GM12878 (cell line): ENCODE results near the gene C21orf91. TPM values are rescaled to one million over a fixed set of nuclear protein-coding genes. Genes with fewer than 3 reads are reported as not detected.

Experiments
- ATAC-seq: fragments of 200-7000 bp; cut with Tn5 transposase; 3 replicates; pipeline ENCODE4 v1.9.1; 2020; ENCODE audit warnings: mild to moderate bottlenecking, moderate library complexity
- BruUV-seq: library from RNA; stranded (reverse); fragments of 400-500 nt; replicated peaks from 2 replicates; lab custom pipeline; 2021; lab: Mats Ljungman, UMichigan
- CTCF ChIA-PET: fragments of 300-600 bp; sonication (Branson Sonifier 250); formaldehyde crosslinking; extraction: SDS; loops from one replicate; lab custom pipeline; 2021; ENCODE audit warnings: inconsistent platforms; lab: Yijun Ruan, JAX
- POLR2A ChIA-PET: fragments of 350-600 bp; formaldehyde crosslinking; extraction: SDS; loops from one replicate; lab custom pipeline; 2021; ENCODE audit warnings: inconsistent platforms; lab: Charles Lee
- RAD21 ChIA-PET: fragments of 300-600 bp; sonication (Branson Sonifier 250); formaldehyde crosslinking; loops from one replicate; lab custom pipeline; 2023; ENCODE audit warnings: antibody characterized with exemption; ENCODE audit not compliant: unreplicated experiment; lab: Charles Lee
- SMC1A ChIA-PET: fragments of 300-600 bp; sonication (Branson Sonifier 250); formaldehyde crosslinking; loops from one replicate; lab custom pipeline; 2023; ENCODE audit not compliant: unreplicated experiment, uncharacterized antibody; lab: Charles Lee
- DNase-seq: peaks from one replicate; pipeline ENCODE4 v3.0.0-alpha.2; 2011; ENCODE audit warnings: low read depth, low spot score
- FAIRE-seq: peaks from 3 replicates; lab custom pipeline; 2011; peaks lifted over from hg19 to GRCh38; lab: Jason Lieb, UNC
- H2AFZ ChIP-seq: 2 replicates; pipeline ENCODE4 v1.6.0; 2011; ENCODE audit warnings: low read depth, low read length, control low read depth; ENCODE audit not compliant: control insufficient read depth
- H3K27ac ChIP-seq: 2 replicates; pipeline ENCODE4 v1.5.1; 2011; ENCODE audit warnings: control low read depth; ENCODE audit not compliant: control insufficient read depth, insufficient read depth
- H3K27me3 ChIP-seq, 2 experiments: replicated peaks in 1 of 2; 2 replicates each; pipeline versions ENCODE4 v1.6.0 to v1.6.1; 2011; ENCODE audit warnings: low read length in 1 of 2; ENCODE audit not compliant: control insufficient read depth in 2 of 2, insufficient read depth in 2 of 2
- H3K36me3 ChIP-seq, 2 experiments: 2 replicates each; pipeline ENCODE4 v1.5.1; 2011; ENCODE audit warnings: low read length in 1 of 2; ENCODE audit not compliant: control insufficient read depth in 2 of 2, insufficient read depth in 2 of 2
- H3K4me1 ChIP-seq: 2 replicates; pipeline ENCODE4 v1.6.1; 2011; ENCODE audit warnings: mild to moderate bottlenecking, low read length, moderate library complexity, mixed read lengths; ENCODE audit not compliant: control insufficient read depth, insufficient read depth
- H3K4me2 ChIP-seq: 2 replicates; pipeline ENCODE4 v1.6.0; 2011; ENCODE audit warnings: control low read depth; ENCODE audit not compliant: control insufficient read depth, insufficient read depth
- H3K4me3 ChIP-seq: fragments of 200-600 bp; sonication (generic); 2 replicates; pipeline ENCODE4 v1.5.1; 2016
- H3K79me2 ChIP-seq: 2 replicates; pipeline ENCODE4 v1.6.0; 2011; ENCODE audit warnings: low read length; ENCODE audit not compliant: control insufficient read depth, insufficient read depth
- H3K9ac ChIP-seq: 2 replicates; pipeline ENCODE4 v1.8.0; 2011; ENCODE audit warnings: low read length, control low read depth, mixed read lengths; ENCODE audit not compliant: control insufficient read depth, insufficient read depth
- H3K9me3 ChIP-seq: replicated peaks from 3 replicates; pipeline ENCODE4 v1.5.1; 2011; ENCODE audit warnings: mild to moderate bottlenecking, low read length; ENCODE audit not compliant: control insufficient read depth, insufficient read depth
- H4K20me1 ChIP-seq: 2 replicates; pipeline ENCODE4 v1.6.0; 2011; ENCODE audit not compliant: control insufficient read depth, insufficient read depth
- ATF7 ChIP-seq: fragments of 450-650 bp; IDR thresholded peaks from 2 replicates; pipeline ENCODE4 v1.6.1; 2016; ENCODE audit warnings: low read depth, mild to moderate bottlenecking
- CBFB ChIP-seq: IDR thresholded peaks from 2 replicates; pipeline ENCODE4 v1.6.1; 2016; ENCODE audit warnings: antibody characterized with exemption, low read depth
- CEBPB ChIP-seq, 2 experiments: fragments of 150-350 bp in 1 of 2; IDR thresholded peaks; 2 replicates each; pipeline ENCODE4 v1.6.1; 2012 to 2014; ENCODE audit warnings: low read depth in 2 of 2, low read length in 2 of 2, borderline replicate concordance in 1 of 2, inconsistent platforms in 1 of 2
- EP300 ChIP-seq, 2 experiments: fragments of 150-350 bp in 1 of 2; IDR thresholded peaks; 2 replicates each; pipeline ENCODE4 v1.6.1; 2011 to 2012; ENCODE audit warnings: low read depth in 2 of 2, low read length in 2 of 2, borderline replicate concordance in 1 of 2, improper control_type of control experiment in 1 of 2, inconsistent platforms in 1 of 2; ENCODE audit not compliant: control insufficient read depth in 1 of 2
- ETV6 ChIP-seq, 2 experiments: fragments of 450-650 bp in 1 of 2; IDR thresholded peaks in 1 of 2; conservative IDR thresholded peaks in 1 of 2; 2 replicates each; pipeline ENCODE4 v1.6.1; 2014; ENCODE audit warnings: antibody characterized with exemption in 1 of 2, borderline replicate concordance in 1 of 2, low read depth in 1 of 2, mild to moderate bottlenecking in 1 of 2, moderate library complexity in 1 of 2
- LARP7 ChIP-seq: fragments of 450-650 bp; IDR thresholded peaks from 2 replicates; pipeline ENCODE4 v1.6.1; 2017; ENCODE audit warnings: mild to moderate bottlenecking
- NBN ChIP-seq: fragments of 450-650 bp; IDR thresholded peaks from 2 replicates; pipeline ENCODE4 v1.6.1; 2016
- NR2C2 ChIP-seq: IDR thresholded peaks from 2 replicates; pipeline ENCODE4 v1.6.1; 2011; ENCODE audit warnings: borderline replicate concordance, low read depth; ENCODE audit not compliant: control insufficient read depth, insufficient read length
- RB1 ChIP-seq: fragments of 450-650 bp; formaldehyde crosslinking; IDR thresholded peaks from 2 replicates; pipeline ENCODE4 v1.6.1; 2017; ENCODE audit warnings: mild to moderate bottlenecking, borderline replicate concordance
- RUNX3 ChIP-seq: IDR thresholded peaks from 2 replicates; pipeline ENCODE4 v1.6.1; 2012; ENCODE audit warnings: low read length, inconsistent platforms
- TARDBP ChIP-seq: IDR thresholded peaks from 2 replicates; pipeline ENCODE4 v1.6.1; 2016; ENCODE audit warnings: borderline replicate concordance
- WGBS: methylation state at CpG from one replicate; pipeline ENCODE4 v1.1.6; 2016; ENCODE audit warnings: low lambda C conversion rate; ENCODE audit not compliant: insufficient replicate concordance, insufficient coverage; ENCODE audit errors: missing lambda C conversion rate; 5-methylcytosine and 5-hydroxymethylcytosine counted together
- in situ Hi-C: fragments of 300-500 bp; cut with MboI; formaldehyde crosslinking; loops from 9 replicates; pipeline ENCODE4 v1.14.3; 2018; ENCODE audit warnings: mixed read lengths
- intact Hi-C: fragments of 100-400 bp; cut with micrococcal nuclease; formaldehyde crosslinking; loops from one replicate; pipeline ENCODE4 v1.14.2; 2022; ENCODE audit not compliant: unreplicated experiment
- polyA plus RNA-seq, 11 experiments: library from polyadenylated mRNA; depleted of rRNA in 4 of 11; unstranded in 6 of 11; stranded (reverse) in 5 of 11; fragments of >200 nt; fragmentation: Nextera tagmentation in 4 of 11; fragmentation: Illumina TruSeq in 1 of 11; extraction: Ambion mirVana in 4 of 11; extraction: Trizol in 1 of 11; gene quantifications; 1 replicate in 1 of 11; 2 replicates in 10 of 11; pipeline versions ENCODE4 v1.2.1 to v1.2.3, GENCODE V29; 2011 to 2016; ENCODE audit warnings: inconsistent platforms in 2 of 11, missing spikeins in 2 of 11, low read depth in 1 of 11
- total RNA-seq, 4 experiments: library from RNA; depleted of rRNA in 3 of 4; stranded (reverse); fragments of >200 nt in 3 of 4; fragmentation: Illumina TruSeq in 1 of 4; extraction: Trizol in 1 of 4; gene quantifications; 2 replicates each; pipeline versions ENCODE4 v1.2.1 to v1.2.3, GENCODE V29; 2013 to 2021
- TF ChIP-seq, protein P1 (sequence below): IDR thresholded peaks from 2 replicates; pipeline ENCODE4 v1.6.1; 2012; ENCODE audit warnings: low read depth, low read length, improper control_type of control experiment
- TF ChIP-seq, protein P2 (sequence below): fragments of 450-650 bp; IDR thresholded peaks from 2 replicates; pipeline ENCODE4 v1.6.1; 2017; ENCODE audit warnings: low read depth, mild to moderate bottlenecking, moderate library complexity
- TF ChIP-seq, protein P3 (sequence below): fragments of 450-650 bp; IDR thresholded peaks from 2 replicates; pipeline ENCODE4 v1.6.1; 2017; ENCODE audit warnings: borderline replicate concordance
- TF ChIP-seq, protein P4 (sequence below): fragments of 450-650 bp; IDR thresholded peaks from 2 replicates; pipeline ENCODE4 v1.6.1; 2016; ENCODE audit warnings: mild to moderate bottlenecking
- TF ChIP-seq, protein P5 (sequence below): IDR thresholded peaks from 2 replicates; pipeline ENCODE4 v1.6.1; 2012; ENCODE audit warnings: low read depth, low read length, improper control_type of control experiment

The C21orf91 gene
- total and polyA plus RNA-seq, 10 of the 15 experiments (the other 5 are each of a cell fraction or from before 2014, with no cell fraction given) = 9.3 to 40.3 (median 29.8) TPM

DNA sequence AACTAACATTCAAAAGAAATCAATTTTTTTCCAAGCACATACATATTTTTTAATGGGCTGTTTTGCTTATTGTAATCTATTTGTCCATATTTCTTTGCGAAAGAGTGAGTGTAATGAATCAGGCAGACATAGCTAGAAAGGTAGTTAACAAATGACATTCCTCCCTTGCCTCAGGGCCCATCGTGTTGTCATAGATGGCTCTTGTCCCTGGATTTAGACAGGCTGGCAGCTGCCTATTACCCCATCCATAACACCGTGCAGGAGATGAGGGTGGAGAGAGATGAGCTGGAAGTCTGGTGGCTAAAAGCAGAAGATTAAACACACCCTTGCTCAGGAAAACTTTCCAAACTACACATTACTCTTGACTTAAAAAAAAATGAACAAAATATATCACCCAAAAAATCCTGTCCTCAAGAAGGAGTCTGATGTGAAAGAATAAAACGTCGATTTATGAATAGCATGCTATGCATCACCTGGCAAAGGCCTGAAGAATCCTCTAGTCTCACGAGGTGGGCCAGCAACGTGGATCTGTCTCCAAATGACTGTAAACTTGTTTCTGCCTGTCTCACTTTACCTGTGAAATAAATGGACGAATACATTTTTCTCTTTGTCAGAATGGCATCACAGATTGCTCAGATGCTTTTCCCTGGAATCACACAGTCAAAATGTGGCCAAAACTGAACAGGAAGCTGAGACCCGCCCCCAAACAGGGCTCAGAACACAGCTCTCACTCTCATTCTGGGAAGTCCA is 55.7 kb downstream of the C21orf91 start:
- no peak for ATAC-seq
- H4K20me1 ChIP-seq = no peaks in the 10 kb centered on the region
- intact Hi-C loops = no loop called here
- H3K9ac ChIP-seq = no peak overlapping the region
- H2AFZ ChIP-seq = no peak overlapping the region
- H3K36me3 ChIP-seq = no peaks in the 10 kb centered on the region
- in situ Hi-C loops = no loop called here
- H3K4me3 ChIP-seq = no peak overlapping the region
- no peak overlapping the region for H3K27ac ChIP-seq
- BruUV-seq = no TSS peak
- ChIA-PET CTCF (interaction anchor here (1.2 kb wide), 1 partner anchor 13 kb away, joined by 3 read pairs; no protein-coding TSS in a partner anchor), RAD21 (no interaction called here), SMC1A (no interaction called here), POLR2A (no interaction called here)
- no peaks in the 10 kb centered on the region; the same call in 2 of the 3 replicates for H3K9me3 ChIP-seq
- H3K79me2 ChIP-seq = no peaks in the 10 kb centered on the region
- no peak for DNase-seq
- no peaks in the 10 kb centered on the region for H3K27me3 ChIP-seq
- WGBS = 46% methylated on average over 9 of the region's 9 CpGs
- no peak for FAIRE-seq
- H3K4me1 ChIP-seq = no peaks in the 10 kb centered on the region
- H3K4me2 ChIP-seq = no peak overlapping the region
- no peak for TF ChIP-seq RB1
- no peak for TF ChIP-seq ETV6 (conservative IDR thresholded peaks at IDR 0.05 in 1 of 2, IDR thresholded peaks at IDR 0.05 in 1 of 2; ENCODE audit: borderline replicate concordance in 1 of 2, low read depth in 1 of 2)
- no peak for TF ChIP-seq CBFB
- no peak for TF ChIP-seq NBN
- TF ChIP-seq CEBPB (IDR thresholded peaks at IDR 0.05; ENCODE audit: borderline replicate concordance in 1 of 2, low read depth in 2 of 2, low read length in 2 of 2) = no peak
- TF ChIP-seq, protein P1, sequence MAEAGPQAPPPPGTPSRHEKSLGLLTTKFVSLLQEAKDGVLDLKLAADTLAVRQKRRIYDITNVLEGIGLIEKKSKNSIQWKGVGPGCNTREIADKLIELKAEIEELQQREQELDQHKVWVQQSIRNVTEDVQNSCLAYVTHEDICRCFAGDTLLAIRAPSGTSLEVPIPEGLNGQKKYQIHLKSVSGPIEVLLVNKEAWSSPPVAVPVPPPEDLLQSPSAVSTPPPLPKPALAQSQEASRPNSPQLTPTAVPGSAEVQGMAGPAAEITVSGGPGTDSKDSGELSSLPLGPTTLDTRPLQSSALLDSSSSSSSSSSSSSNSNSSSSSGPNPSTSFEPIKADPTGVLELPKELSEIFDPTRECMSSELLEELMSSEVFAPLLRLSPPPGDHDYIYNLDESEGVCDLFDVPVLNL = no peak
- no peak for TF ChIP-seq EP300 (IDR thresholded peaks at IDR 0.05; ENCODE audit: borderline replicate concordance in 1 of 2, control insufficient read depth in 1 of 2, low read depth in 2 of 2, low read length in 2 of 2)
- TF ChIP-seq ATF7 = no peak
- TF ChIP-seq LARP7 = no peak
- no peak for TF ChIP-seq NR2C2
- TF ChIP-seq, protein P2, sequence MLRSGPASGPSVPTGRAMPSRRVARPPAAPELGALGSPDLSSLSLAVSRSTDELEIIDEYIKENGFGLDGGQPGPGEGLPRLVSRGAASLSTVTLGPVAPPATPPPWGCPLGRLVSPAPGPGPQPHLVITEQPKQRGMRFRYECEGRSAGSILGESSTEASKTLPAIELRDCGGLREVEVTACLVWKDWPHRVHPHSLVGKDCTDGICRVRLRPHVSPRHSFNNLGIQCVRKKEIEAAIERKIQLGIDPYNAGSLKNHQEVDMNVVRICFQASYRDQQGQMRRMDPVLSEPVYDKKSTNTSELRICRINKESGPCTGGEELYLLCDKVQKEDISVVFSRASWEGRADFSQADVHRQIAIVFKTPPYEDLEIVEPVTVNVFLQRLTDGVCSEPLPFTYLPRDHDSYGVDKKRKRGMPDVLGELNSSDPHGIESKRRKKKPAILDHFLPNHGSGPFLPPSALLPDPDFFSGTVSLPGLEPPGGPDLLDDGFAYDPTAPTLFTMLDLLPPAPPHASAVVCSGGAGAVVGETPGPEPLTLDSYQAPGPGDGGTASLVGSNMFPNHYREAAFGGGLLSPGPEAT = no peak
- TF ChIP-seq, protein P3, sequence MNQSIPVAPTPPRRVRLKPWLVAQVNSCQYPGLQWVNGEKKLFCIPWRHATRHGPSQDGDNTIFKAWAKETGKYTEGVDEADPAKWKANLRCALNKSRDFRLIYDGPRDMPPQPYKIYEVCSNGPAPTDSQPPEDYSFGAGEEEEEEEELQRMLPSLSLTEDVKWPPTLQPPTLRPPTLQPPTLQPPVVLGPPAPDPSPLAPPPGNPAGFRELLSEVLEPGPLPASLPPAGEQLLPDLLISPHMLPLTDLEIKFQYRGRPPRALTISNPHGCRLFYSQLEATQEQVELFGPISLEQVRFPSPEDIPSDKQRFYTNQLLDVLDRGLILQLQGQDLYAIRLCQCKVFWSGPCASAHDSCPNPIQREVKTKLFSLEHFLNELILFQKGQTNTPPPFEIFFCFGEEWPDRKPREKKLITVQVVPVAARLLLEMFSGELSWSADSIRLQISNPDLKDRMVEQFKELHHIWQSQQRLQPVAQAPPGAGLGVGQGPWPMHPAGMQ = no peak
- TF ChIP-seq, protein P4, sequence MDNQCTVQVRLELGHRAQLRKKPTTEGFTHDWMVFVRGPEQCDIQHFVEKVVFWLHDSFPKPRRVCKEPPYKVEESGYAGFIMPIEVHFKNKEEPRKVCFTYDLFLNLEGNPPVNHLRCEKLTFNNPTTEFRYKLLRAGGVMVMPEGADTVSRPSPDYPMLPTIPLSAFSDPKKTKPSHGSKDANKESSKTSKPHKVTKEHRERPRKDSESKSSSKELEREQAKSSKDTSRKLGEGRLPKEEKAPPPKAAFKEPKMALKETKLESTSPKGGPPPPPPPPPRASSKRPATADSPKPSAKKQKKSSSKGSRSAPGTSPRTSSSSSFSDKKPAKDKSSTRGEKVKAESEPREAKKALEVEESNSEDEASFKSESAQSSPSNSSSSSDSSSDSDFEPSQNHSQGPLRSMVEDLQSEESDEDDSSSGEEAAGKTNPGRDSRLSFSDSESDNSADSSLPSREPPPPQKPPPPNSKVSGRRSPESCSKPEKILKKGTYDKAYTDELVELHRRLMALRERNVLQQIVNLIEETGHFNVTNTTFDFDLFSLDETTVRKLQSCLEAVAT = no peak
- TF ChIP-seq, protein P5, sequence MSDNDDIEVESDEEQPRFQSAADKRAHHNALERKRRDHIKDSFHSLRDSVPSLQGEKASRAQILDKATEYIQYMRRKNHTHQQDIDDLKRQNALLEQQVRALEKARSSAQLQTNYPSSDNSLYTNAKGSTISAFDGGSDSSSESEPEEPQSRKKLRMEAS = no peak
- TF ChIP-seq RUNX3 = no peak
- no peak for TF ChIP-seq TARDBP
